Cardiac muscle cell (in vitro differentiated cells and primary cell): ENCODE measurements around the gene RBKS. TPM values are rescaled to one million over a fixed set of nuclear protein-coding genes. Genes with fewer than 3 reads are reported as not detected.
A peak's percentile ranks its signal among the peaks of the same experiment; 100 is the strongest.

ENCODE experiments used
- DNase-seq, 2 donors: peaks; one replicate each; pipeline versions ENCODE4 v3.0.0 to v3.0.0-alpha.2; 2010 to 2017; ENCODE audit warnings: low read depth in 1 of 2, low spot score in 1 of 2
- H3K27ac ChIP-seq: fragments of 200-600 bp; sonication (generic); 2 replicates; pipeline ENCODE4 v1.5.1; 2016
- H3K27me3 ChIP-seq: fragments of 200-600 bp; sonication (generic); 2 replicates; pipeline ENCODE4 v1.6.0; 2016; ENCODE audit warnings: control low read depth
- H3K36me3 ChIP-seq: fragments of 200-600 bp; sonication (generic); 2 replicates; pipeline ENCODE4 v1.5.1; 2016; ENCODE audit warnings: control low read depth
- H3K4me1 ChIP-seq: fragments of 200-600 bp; sonication (generic); 2 replicates; pipeline ENCODE4 v1.8.1; 2017; ENCODE audit warnings: low read depth, mild to moderate bottlenecking, mixed run types
- H3K4me3 ChIP-seq: fragments of 200-600 bp; sonication (generic); 2 replicates; pipeline ENCODE4 v1.5.1; 2016; ENCODE audit warnings: mild to moderate bottlenecking
- H3K9me3 ChIP-seq: fragments of 200-600 bp; sonication (generic); 2 replicates; pipeline ENCODE4 v1.5.1; 2017; ENCODE audit warnings: low read depth, mild to moderate bottlenecking, control low read depth
- CTCF ChIP-seq: IDR thresholded peaks from 2 replicates; pipeline ENCODE4 v1.5.1; 2012; ENCODE audit warnings: low read depth, mild to moderate bottlenecking, low read length
- polyA plus RNA-seq: library from polyadenylated mRNA; unstranded; fragments of >200 nt; fragmentation: Nextera tagmentation; extraction: Ambion mirVana; gene quantifications from 2 replicates; pipeline ENCODE4 v1.2.1, GENCODE V29; 2016
- total RNA-seq: library from RNA; depleted of rRNA; stranded (reverse); fragments of >200 nt; gene quantifications from 2 replicates; pipeline ENCODE4 v1.2.3, GENCODE V29; 2016

The RBKS gene
- total and polyA plus RNA-seq, 2 experiments from 2014 or later = 4.1 to 6.9 TPM

GRCh38 chr2:27860111-27860510, 30.1 kb downstream of the RBKS start:
- peak in 1 of 2 donors; percentile 76 for DNase-seq
- H3K27ac ChIP-seq = no peak overlapping the region
- no peak overlapping the region for H3K4me3 ChIP-seq
- no peaks in the 10 kb centered on the region for H3K4me1 ChIP-seq
- TF ChIP-seq CTCF = no peak
- no peaks in the 10 kb centered on the region for H3K9me3 ChIP-seq
- no peaks in the 10 kb centered on the region for H3K36me3 ChIP-seq
- peaks cover 9% of the 10 kb centered on the region for H3K27me3 ChIP-seq

GRCh38 chr2:27857417-27858172, 32.6 kb downstream of the RBKS start:
- peak in 1 of 2 donors; percentile 15 for DNase-seq
- no peak overlapping the region for H3K4me3 ChIP-seq
- H3K4me1 ChIP-seq = no peaks in the 10 kb centered on the region
- peaks cover 9% of the 10 kb centered on the region for H3K27me3 ChIP-seq
- no peaks in the 10 kb centered on the region for H3K9me3 ChIP-seq
- H3K27ac ChIP-seq = no peak overlapping the region
- H3K36me3 ChIP-seq = no peaks in the 10 kb centered on the region
- no peak for TF ChIP-seq CTCF

- DNase-seq = no peak
- TF ChIP-seq CTCF = no peak
- Histone ChIP-seq H3K27ac (no peak overlapping the region), H3K4me1 (no peaks in the 10 kb centered on the region), H3K9me3 (no peaks in the 10 kb centered on the region), H3K27me3 (peaks cover 9% of the 10 kb centered on the region), H3K4me3 (no peak overlapping the region), H3K36me3 (no peaks in the 10 kb centered on the region)
These were observed 33.2 kb downstream of the RBKS start for GRCh38 chr2:27856956-27857355.

- Histone ChIP-seq H3K4me1 (no peaks in the 10 kb centered on the region), H3K4me3 (no peak overlapping the region), H3K9me3 (no peaks in the 10 kb centered on the region), H3K36me3 (no peaks in the 10 kb centered on the region), H3K27ac (no peak overlapping the region), H3K27me3 (peaks cover 9% of the 10 kb centered on the region)
- no peak for TF ChIP-seq CTCF
- DNase-seq = no peak
These were observed 33.8 kb downstream of the RBKS start for GRCh38 chr2:27856386-27856785.

- peak in 1 of 2 donors; percentile 29 for DNase-seq
- no peak overlapping the region for H3K27ac ChIP-seq
- no peaks in the 10 kb centered on the region for H3K9me3 ChIP-seq
- peaks cover 7% of the 10 kb centered on the region for H3K27me3 ChIP-seq
- H3K4me3 ChIP-seq = no peak overlapping the region
- TF ChIP-seq CTCF = no peak
- H3K4me1 ChIP-seq = no peaks in the 10 kb centered on the region
- no peaks in the 10 kb centered on the region for H3K36me3 ChIP-seq
These were observed 34.7 kb downstream of the RBKS start for GRCh38 chr2:27855476-27855875.
